ENCODE data around the gene MXI1. TPM values are rescaled to one million over a fixed set of nuclear protein-coding genes. Genes with fewer than 3 reads are reported as not detected.

The MXI1 gene
- total RNA-seq, 1 experiment from 2014 or later: 16.6 TPM

- CTCF ChIA-PET: interaction anchor here (1.1 kb wide), 1 partner anchor 375 kb away, joined by 3 read pairs; no protein-coding TSS in a partner anchor
- POLR2A ChIA-PET: no interaction called here
- H3K27ac Mint-ChIP-seq: no peak overlapping the region
- TF ChIP-seq CREM (CRISPR knock-in tag; IDR thresholded peaks at IDR 0.05): no peak
- TF ChIP-seq GTF2I (CRISPR knock-in tag; conservative IDR thresholded peaks at IDR 0.05): no peak
- no peak for TF ChIP-seq SP1 (CRISPR knock-in tag; conservative IDR thresholded peaks at IDR 0.05)
- no peak for TF ChIP-seq ZSCAN18 (CRISPR knock-in tag; IDR thresholded peaks at IDR 0.05)
- TF ChIP-seq SMAD4 (CRISPR knock-in tag; IDR thresholded peaks at IDR 0.05): no peak
- DNase-seq (ENCODE audit: low spot score) (no peak), ATAC-seq (no peak)
- no peaks in the 10 kb centered on the region for H3K4me1 Mint-ChIP-seq
- no peak overlapping the region for H3K4me3 Mint-ChIP-seq
- H3K9me3 Mint-ChIP-seq: peaks cover 15% of the 10 kb centered on the region
- peaks cover 22% of the 10 kb centered on the region for H3K36me3 Mint-ChIP-seq
- no peaks in the 10 kb centered on the region for H3K27me3 Mint-ChIP-seq (ENCODE audit: low read depth)
These were observed 51.9 kb downstream of the MXI1 start for GRCh38 chr10:110259317-110259716.

DNA sequence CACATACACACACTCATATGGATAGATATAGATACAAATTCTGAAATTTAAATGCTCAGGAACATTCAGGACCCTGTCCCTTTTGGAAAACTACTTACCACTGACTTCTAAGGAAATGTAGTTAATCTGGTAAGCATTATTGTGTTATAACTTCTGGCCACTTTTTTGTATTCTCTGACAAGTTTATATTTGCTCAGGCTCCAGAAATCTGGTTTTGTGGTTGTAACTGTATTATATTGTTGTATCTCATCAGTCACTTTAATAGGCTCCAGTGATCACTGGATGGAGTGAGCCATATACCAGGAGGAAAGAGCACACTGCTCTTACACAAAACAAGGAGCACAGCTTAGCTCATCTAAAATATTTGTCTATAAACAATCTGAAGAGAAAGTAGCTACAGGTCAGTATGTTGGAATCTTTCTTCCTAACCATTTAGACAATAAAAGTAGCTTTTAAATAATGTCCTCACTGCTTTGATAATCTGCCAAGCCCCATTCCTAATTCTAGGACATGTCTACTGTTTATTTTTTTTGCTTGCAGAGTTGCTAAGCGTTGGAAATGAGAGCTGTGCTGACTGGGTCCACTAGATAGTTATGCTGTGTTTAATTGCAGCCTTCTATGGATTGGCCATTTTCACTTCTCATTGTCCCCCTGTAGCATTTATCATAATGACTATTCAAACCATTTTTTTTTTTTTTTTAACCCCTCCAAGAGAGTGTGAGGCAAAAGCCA lies 53.5 kb downstream of the MXI1 start:
- no peak for ATAC-seq
- peaks cover 7% of the 10 kb centered on the region for H3K36me3 Mint-ChIP-seq
- H3K4me1 Mint-ChIP-seq: no peaks in the 10 kb centered on the region
- POLR2A ChIA-PET: interaction anchor here (1.0 kb wide), 1 partner anchor 50 kb away, joined by 3 read pairs; no protein-coding TSS in a partner anchor
- no peak for DNase-seq (ENCODE audit: low spot score)
- H3K27me3 Mint-ChIP-seq (ENCODE audit: low read depth): no peaks in the 10 kb centered on the region
- no peak overlapping the region for H3K27ac Mint-ChIP-seq
- CTCF ChIA-PET: interaction anchor here (0.6 to 1.0 kb wide), 2 partner anchors 20 to 290 kb away, joined by 3 read pairs; no protein-coding TSS in a partner anchor
- peaks cover 1% of the 10 kb centered on the region for H3K9me3 Mint-ChIP-seq
- H3K4me3 Mint-ChIP-seq: no peak overlapping the region
- TF ChIP-seq CBFB (CRISPR knock-in tag; IDR thresholded peaks at IDR 0.05; ENCODE audit: low read depth) (no peak), ZNF423 (CRISPR knock-in tag; IDR thresholded peaks at IDR 0.05) (no peak), EMX1 (CRISPR knock-in tag; IDR thresholded peaks at IDR 0.05) (no peak), AFF4 (CRISPR knock-in tag; IDR thresholded peaks at IDR 0.05; ENCODE audit: borderline replicate concordance) (no peak), NR1H2 (CRISPR knock-in tag; IDR thresholded peaks at IDR 0.05) (no peak), ZNF219 (CRISPR knock-in tag; IDR thresholded peaks at IDR 0.05; ENCODE audit: borderline replicate concordance) (no peak), KAT7 (CRISPR knock-in tag; IDR thresholded peaks at IDR 0.05; ENCODE audit: borderline replicate concordance) (no peak), CREB1 (CRISPR knock-in tag; IDR thresholded peaks at IDR 0.05) (no peak), GTF2I (CRISPR knock-in tag; conservative IDR thresholded peaks at IDR 0.05) (no peak), FOXP1 (CRISPR knock-in tag; IDR thresholded peaks at IDR 0.05; ENCODE audit: borderline replicate concordance) (no peak), ATF3 (CRISPR knock-in tag; conservative IDR thresholded peaks at IDR 0.05) (no peak), ZNF317 (CRISPR knock-in tag; IDR thresholded peaks at IDR 0.05; ENCODE audit: borderline replicate concordance, low read depth) (no peak), E2F5 (CRISPR knock-in tag; IDR thresholded peaks at IDR 0.05) (no peak), ZNF671 (CRISPR knock-in tag; IDR thresholded peaks at IDR 0.05) (no peak), ATF6 (CRISPR knock-in tag; IDR thresholded peaks at IDR 0.05) (no peak), TEAD4 (CRISPR knock-in tag; IDR thresholded peaks at IDR 0.05) (no peak), ZNF416 (CRISPR knock-in tag; IDR thresholded peaks at IDR 0.05) (no peak)
- TF ChIP-seq, protein P1, sequence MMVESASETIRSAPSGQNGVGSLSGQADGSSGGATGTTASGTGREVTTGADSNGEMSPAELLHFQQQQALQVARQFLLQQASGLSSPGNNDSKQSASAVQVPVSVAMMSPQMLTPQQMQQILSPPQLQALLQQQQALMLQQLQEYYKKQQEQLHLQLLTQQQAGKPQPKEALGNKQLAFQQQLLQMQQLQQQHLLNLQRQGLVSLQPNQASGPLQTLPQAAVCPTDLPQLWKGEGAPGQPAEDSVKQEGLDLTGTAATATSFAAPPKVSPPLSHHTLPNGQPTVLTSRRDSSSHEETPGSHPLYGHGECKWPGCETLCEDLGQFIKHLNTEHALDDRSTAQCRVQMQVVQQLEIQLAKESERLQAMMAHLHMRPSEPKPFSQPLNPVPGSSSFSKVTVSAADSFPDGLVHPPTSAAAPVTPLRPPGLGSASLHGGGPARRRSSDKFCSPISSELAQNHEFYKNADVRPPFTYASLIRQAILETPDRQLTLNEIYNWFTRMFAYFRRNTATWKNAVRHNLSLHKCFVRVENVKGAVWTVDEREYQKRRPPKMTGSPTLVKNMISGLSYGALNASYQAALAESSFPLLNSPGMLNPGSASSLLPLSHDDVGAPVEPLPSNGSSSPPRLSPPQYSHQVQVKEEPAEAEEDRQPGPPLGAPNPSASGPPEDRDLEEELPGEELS (CRISPR knock-in tag; IDR thresholded peaks at IDR 0.05): no peak
- TF ChIP-seq, protein P2, sequence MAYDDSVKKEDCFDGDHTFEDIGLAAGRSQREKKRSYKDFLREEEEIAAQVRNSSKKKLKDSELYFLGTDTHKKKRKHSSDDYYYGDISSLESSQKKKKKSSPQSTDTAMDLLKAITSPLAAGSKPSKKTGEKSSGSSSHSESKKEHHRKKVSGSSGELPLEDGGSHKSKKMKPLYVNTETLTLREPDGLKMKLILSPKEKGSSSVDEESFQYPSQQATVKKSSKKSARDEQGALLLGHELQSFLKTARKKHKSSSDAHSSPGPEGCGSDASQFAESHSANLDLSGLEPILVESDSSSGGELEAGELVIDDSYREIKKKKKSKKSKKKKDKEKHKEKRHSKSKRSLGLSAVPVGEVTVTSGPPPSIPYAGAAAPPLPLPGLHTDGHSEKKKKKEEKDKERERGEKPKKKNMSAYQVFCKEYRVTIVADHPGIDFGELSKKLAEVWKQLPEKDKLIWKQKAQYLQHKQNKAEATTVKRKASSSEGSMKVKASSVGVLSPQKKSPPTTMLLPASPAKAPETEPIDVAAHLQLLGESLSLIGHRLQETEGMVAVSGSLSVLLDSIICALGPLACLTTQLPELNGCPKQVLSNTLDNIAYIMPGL (CRISPR knock-in tag; IDR thresholded peaks at IDR 0.05): no peak

Measured in WTC11 (cell line).